Muscle of back (tissue), 11 donors: ENCODE measurements around the gene CYTH4. TPM values are rescaled to one million over a fixed set of nuclear protein-coding genes. Genes with fewer than 3 reads are reported as not detected.
A peak's percentile ranks its signal among the peaks of the same experiment; 100 is the strongest.

Experiments used
- DNase-seq, 3 donors: peaks; one replicate each; pipeline versions ENCODE4 v3.0.0 to v3.0.0-alpha.2; 2013
- polyA plus RNA-seq, 10 donors: library from polyadenylated mRNA; unstranded; fragments of 120-200 nt; gene quantifications; one replicate each; pipeline ENCODE4 v1.2.1, GENCODE V29; 2013; ENCODE audit not compliant: insufficient read length in 10 of 10

Gene CYTH4
- polyA plus RNA-seq, 10 donors: 3.6 to 8.4 (median 6.1) TPM

DNA sequence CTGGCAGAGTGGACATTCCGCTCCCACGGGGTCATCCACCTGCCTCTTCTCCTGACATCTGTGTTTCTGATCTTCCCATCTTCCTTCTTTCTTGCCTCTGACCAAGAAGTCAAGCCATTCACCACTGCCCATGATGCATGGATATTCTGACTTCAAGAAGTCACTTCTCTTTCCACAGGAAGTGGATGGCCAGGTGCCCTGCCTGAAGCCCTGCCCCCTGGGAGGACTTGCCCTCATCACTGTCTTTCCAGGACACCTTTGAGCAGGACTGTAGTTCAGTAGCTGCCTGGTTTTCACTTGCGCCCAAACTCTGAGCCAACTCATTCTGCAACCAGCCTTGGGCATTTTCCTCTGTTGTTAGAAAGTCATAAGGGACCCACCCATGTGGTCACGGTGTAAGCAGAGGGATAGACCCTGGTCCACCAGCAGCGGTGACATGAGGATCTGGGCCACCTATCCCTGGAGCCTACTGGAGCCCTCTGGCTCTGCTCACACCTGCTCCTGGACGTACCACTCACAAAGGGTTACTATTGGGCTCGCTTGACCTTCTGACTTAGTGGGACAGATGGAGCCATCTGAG is 6.9 kb downstream of the CYTH4 start:
- DNase-seq: no peak

DNA sequence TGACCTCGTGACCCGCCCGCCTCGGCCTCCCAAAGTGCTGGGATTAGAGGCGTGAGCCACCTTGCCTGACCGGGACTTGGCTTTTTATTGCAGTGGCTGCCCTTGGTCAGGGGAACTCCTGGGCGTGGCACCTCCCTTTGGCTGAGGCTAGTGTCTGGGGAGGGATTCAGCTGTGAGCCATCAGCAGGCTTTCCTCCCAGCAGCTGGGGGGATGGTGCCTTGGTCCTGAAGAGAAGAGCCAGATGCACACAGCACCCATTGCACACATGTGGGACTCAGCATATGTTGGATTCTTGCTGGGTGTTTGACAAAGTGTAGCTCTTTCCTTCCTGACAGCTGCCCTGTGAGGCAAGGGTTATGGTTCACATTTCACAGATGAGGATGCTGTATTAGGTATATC is 8.4 kb downstream of the CYTH4 start:
- DNase-seq: peak in 1 of 3 donors; percentile 59

DNA sequence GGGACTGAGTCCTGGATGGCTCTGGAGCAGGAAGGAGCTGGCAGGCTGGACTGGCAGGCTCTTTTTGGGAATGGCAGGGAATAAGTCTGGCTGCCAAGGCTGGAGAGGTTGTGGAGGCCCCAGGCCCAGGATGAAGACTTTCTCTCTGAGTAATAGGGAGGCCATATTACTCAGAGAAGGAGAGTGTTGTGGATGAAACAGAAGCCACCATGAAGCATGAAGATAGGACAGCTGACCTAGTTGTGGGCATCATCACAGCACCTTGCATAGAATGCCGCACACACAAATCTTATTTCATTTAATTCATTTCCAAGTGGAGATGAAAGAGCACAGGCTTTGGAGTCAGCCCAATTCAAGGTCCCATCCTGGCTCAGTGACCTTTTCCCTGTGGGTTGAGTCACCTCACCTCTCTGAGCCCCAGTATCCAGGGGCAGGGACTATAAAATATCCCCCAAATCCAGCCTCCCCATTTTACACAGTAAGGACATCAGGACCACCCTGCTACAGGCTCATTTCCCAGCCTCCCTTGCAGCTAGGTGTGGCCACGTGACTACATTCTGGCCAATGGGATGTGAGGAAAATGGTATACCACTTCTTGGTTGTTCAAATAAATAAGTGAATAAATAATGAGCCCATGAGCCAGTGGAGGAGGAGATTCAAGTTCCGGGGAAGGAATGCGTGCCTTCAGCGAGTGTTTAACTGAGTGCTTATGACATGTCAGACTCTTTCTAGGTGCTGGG is 9.4 kb downstream of the CYTH4 start:
- DNase-seq: no peak

DNA sequence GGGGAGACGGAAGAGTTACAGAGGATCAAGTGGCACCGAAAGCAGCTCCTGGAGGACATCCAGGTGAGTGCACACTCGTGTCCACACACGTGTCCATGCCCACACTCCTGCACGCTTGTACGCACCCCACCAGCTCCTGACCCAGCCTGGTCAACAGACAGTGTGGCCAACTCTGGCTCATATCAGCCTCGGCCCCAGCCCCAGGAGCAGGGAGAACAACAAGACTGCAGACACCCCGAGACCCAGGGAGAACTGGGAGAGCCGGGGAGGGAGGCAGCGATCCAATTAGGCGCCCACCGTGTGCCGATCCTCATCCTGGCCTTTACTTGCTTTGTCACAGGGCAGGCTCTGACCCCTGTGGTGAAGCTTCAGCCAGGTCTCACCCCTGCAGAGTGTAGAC is 10.3 kb downstream of the CYTH4 start:
- no peak for DNase-seq

DNA sequence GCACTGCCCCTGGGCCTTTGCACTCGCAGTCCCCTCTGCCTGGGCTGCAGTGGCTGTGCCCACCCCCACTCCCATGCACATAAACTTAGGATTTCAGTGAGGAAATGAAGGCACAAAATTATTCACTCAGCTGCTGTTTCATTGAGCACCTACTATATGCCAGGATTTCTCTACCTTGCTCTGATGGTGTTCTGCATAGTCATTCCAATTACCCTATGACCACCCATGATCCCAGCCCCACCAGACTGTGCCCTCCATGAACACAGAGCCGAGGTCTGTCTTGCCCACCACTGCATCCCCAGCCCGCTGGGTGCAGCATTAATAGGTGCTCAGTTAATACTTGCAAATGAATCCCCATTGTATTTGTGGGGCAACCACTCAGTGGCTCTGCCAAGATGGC is 10.9 kb downstream of the CYTH4 start:
- DNase-seq: no peak

DNA sequence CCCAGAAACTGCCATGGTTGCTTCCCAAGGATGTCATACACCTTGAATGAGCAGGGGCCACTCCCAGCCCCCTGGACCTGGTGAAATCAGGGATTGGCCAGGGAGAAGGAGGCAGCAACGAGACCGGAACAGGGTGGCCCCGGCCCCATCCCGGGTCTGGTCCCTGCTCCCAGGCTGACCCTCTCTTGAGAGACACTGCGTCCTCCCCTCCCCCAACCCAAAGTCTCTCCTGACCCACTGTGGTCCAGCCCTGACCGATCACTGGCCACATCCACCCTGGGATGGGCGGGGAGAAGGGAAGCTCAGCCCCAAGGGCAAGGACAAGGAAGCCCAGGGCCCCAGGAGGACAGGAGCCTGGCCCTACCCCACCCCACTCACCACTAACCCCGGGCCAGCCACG is 12.4 kb downstream of the CYTH4 start:
- DNase-seq: no peak

DNA sequence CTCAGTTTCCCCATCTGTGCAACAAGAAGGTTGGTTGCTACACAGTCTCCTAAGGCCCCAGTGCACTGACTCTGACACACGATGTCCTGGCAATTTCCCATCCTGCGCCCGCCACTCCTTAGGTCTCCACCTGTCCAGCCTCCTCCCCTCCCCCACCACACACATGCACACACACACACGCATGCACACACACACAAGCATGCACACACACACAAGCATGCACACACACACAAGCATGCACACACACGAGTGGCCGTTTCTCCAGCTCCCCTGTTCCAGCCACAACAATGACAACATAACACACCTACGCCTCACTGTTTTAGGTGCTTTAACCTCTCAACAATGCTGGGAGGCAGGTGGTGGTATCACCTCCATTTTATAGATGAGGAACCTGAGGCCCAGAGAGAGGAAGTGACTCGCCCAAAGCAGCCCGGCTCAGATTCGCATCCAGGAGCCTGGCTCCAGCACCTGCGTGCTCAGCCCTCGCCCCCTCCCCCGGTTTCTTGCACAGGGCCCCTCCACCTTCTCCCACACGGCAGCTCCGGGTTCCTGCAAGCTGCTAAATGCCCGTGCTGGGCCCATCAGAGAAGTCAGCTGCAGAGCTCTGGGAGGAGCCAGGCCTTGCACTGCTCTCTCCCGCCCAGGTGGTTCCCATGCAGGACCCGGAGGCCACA is 13.0 kb downstream of the CYTH4 start:
- no peak for DNase-seq

DNA sequence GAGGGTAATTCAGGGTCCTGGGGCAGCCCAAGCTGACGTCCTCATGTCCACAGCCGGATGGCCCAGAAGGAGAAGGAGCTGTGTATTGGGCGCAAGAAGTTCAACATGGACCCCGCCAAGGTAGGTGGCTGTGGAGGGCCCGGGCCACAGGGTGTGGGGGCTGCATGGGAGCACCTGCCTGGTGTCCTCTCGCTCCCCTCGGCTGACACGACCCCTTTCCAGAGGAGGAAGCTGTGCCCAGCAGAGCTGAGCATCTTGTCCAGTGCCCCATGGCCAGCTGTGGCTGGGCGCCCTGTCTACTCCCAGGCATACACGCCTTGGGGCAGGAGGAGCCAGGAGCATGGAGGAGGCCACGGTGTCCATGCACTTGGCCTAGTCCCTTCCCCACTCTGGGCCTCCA is 13.6 kb downstream of the CYTH4 start:
- no peak for DNase-seq

DNA sequence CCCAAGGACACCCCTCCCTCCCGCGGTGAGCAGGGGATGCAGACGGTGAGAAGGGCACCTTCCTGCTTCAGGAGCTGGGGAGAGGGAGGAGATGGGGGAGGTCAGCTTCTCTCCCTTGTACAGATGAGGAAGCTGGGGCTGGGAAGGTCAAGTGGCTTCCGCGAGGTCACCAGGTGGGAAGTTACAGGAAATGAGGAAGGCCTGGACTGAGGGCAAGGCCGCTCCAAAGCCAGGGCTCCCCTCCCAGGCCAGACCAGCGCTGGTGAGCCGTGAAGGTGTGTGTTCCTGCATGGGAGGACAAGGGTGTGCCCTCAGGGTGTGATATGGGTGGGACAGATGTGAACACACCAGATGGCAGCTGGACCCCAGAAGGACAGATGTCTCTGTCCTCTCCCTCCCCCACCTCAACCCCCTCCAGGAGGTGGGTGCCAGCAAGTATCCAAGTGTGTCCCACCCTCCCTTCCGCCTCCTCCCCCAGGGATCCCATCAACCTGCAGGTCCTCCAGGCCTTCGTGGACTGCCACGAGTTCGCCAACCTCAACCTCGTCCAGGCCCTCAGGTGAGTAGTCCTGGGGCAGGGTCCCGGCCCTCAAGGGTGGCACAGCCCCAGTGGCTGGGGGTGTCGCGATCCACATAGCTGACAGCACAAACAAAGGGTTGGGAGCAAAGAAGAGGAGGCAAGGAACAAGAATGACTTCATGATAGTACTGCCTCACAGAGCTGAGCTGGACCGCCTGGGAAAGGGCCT is 16.6 kb downstream of the CYTH4 start:
- no peak for DNase-seq

DNA sequence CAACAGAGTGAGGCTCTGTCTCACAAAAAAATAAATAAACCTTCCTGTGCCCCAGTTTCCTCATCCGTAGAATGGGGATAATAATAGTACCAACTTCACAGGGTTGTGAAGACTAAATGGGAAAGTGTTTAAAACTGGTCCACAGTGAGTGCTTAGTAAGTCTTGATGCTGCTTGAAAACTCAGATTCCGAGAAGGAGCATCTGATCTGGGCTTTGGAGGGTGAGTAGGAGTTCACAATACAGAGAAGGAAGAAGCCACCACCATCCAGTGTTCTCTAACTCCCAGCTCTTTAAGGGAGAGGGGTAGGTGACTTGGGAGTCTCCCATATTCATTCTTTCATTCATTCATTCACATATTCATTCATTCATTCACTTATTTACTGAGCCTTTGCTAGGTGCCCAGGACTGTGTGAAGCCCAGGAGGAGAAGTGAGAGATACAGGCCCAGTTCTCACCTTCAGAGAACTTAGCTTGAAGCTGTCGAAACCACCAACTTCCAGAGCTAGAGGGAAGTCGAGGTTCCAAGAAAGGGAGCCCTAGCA is 17.7 kb downstream of the CYTH4 start:
- DNase-seq: no peak

DNA sequence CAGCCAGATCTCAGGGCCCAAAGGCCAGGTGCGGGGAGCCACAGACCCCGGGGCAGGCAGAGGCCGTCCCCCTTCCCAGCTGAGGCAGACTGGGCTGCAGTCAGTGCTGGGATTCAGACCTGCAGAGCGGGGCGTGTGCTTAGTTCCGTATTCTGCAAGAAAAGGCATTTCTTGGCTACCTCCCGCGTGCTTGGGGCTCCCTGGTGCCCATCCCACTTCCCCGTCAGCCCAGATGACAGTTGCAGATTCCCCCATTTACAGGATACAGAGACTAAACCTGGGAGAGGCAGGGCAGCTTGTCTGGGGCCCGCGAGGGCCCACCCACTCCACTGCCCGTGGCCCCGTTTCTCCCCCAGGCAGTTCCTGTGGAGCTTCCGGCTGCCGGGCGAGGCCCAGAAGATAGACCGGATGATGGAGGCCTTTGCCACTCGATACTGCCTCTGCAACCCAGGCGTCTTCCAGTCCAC is 18.3 kb downstream of the CYTH4 start:
- DNase-seq: no peak

DNA sequence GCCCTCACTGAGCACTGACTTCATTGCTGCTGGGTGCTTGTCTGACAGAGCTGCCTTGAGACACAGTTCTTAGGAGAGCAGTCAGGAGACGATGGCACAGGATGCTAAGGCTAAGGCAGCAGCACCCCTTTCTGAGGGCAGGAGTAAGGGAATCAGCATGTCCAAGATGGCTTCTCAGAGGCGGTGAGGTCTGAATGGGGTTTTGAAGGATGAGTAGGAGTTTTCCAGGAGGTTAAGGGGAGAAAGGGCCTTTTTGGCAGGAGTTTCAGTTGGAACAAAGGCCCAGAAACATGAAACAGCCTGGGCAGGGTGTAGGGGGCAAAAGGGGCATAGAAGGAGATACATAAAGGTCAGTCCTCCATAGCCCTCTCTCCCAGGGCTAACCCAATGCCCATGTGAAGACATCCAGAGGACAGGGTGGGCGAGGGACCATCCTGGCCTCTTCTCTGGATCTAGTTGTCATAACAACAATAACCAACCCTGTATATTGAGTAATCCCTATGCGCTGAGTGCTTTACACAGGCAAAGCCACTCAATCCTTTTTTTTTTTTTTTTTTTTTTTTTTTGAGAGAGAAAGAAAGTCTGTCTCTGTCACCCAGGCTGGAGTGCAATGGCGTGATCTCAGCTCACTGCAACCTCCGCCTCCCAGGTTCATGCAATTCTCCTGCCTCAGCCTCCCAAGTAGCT is 19.0 kb downstream of the CYTH4 start:
- DNase-seq: no peak

DNA sequence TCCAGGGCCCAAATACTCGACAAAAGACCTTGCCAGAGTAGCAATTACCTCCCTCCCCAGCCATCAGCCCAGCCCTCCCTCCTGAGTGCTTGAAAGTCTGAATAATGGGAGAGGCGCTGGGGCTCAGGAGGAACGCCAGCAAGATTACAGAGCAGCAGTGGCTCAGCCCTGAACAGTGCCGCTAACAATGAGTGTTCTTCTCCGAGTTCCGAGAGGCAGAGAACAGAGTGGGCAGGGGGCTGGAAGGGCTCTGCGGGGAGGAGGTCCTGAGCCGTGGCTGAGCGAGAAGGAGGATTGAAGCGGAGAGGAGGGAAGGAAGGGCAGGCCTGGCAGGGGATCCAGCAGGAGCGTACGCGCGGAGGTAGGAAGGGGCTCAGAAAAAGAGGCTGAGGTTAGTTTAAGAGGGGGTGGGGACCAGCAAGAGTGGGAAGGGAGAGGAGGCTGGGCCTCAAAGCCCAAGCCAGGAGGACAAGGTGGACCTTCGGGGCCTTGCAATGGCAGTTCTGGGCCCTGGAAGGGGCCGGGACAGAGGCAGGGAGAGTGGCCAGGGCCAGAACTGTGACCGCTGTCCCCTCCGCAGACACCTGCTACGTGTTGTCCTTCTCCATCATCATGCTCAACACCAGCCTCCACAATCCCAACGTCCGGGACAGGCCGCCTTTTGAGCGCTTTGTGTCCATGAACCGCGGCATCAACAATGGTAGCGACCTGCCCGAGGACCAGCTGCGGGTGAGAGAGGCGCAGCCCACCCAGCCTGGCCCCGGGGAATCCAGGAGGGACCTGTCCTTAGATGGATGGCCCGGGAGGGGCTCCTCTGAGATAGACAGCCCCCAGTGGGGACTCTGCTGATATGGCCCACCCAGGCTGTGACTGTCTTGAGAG is 20.6 kb downstream of the CYTH4 start:
- no peak for DNase-seq

DNA sequence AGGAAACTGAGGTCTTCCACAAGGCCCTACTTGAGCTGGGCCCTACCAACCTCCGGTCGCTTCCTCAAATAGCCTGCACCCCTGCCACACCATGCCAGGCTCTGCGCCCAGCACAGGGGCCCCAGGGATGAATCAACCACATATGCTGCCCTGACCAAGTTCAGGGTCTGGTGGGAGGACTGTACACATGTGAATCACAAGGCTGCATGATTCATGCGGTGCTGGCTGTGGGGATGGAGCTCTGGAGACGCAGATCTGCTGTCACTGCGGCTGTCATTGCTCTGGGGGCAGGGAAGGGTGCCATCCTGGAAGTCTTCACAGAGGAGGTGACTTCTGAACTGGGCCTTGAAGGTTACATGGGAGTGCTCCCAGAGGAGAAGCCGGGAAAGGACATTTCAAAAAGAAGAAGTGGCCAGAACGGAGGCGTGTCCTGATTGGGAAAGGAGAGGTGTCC is 21.5 kb downstream of the CYTH4 start:
- peak in 1 of 3 donors; percentile 59 for DNase-seq

DNA sequence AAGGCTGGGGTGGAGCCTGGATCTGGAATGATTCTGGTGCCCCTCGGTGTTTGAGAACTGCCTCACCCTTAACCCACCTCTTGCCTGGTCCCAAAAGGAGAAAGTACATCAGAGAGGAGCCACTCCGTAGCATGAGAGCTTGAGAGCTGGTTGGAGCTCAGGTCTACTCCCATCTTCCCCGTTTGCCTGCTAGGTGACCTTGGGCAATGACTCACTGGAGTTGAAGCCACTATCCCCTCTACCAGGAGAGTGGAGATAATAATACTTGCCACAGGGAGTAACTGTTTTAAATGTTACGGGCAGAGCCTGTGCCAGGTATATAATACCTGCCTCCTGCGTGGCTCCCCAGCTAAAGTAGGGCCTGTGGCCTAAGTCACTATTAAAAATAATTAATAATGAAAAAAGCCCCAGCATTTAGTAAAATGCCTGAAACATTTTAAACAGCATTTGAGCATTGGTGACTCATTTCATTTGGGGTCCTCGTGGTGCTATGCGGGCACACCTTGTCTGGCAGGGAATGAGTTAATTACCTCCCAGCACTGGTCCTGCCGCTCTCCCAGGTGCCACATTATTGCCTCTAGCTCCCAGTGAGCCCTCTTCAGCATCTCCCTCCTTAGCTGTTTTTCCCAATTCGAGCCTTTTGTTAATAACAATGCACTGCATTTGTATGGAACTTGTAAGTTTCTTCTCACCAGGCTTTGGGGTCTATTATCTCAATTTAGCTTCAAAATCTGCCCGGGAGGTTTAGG is 22.5 kb downstream of the CYTH4 start:
- DNase-seq: no peak

DNA sequence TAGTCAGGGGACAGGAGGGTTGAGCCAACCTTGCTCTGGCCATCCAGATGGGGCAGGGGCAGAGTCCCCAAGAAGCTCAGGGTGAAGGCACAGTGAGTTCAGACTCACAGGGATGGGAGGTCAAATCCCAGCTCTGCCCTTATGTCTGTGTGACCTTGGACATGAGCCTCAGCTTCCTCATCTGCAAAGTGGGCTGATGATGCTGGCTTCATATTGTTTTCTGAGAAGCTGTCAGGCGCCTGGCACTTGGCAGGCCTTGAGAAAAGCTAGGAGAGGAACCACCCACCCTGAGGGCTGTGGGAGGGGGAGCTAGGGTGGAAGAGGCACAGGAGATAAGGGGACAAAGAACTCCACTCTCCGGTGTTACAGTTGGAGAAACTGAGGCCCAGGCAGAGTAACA is 23.6 kb downstream of the CYTH4 start:
- DNase-seq: no peak

DNA sequence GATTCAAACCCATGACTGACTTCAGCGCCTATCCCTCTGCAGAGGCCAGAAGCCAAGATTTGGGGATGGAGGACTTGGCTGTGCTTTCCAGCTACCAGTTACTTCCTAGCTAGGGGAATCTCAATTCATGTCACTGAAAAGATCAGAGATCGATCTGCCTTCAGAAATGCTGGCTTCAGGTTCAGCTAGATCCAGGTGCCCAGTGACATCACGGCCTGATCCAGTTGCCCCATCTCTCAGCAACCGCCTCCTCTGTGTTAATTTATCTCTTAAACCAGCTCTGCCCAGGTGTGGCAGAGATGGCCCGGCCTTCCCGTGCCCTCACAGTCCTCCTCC is 24.2 kb downstream of the CYTH4 start:
- no peak for DNase-seq

DNA sequence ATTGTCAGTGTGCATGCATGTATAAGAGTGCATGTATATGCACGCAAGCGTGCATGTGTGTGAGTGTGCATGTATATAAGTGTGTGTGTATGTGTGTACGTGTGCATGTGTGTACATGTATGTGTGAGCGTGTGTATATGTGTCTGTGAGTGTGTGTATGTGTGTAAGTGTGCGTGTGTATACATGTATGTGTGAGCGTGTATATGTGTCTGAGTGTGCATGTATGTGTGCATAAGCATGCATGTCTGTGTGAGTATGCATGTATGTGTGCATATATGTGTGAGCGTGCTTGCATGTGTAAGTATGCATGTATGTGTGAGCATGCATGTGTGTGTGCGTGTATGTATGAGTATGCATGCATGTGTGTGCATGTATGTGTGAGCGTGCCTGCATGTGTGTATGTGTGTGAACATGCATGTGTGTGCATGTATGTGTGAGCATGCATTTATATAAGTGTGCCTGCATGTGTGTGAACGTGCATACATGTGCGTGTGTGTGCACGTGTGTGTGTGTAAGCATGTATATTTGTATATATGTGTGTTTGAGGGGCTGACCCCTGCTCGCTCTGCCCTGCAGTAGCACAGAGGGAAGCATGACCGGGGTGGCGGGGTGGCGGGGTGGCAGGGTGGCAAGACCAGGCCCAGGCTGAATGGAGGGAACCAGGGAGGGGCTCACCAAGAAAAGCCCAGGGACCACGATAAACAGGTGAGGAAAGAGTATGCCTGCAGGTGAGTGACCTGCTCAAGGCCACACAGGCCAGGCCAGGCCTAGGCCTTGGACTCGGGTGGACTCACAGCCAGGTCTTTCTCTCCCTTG is 26.3 kb downstream of the CYTH4 start:
- no peak for DNase-seq
